HCT116 (cell line): Measurements from ENCODE around the gene S100Z. TPM values are rescaled to one million over a fixed set of nuclear protein-coding genes. Genes with fewer than 3 reads are reported as not detected.

Source experiments
- ATAC-seq: fragments of 200-7000 bp; cut with Tn5 transposase; 2 replicates; pipeline ENCODE4 v1.9.1; 2020; ENCODE audit warnings: mild to moderate bottlenecking, moderate library complexity
- BruUV-seq: library from RNA; stranded (reverse); fragments of 400-500 nt; replicated peaks from 2 replicates; lab custom pipeline; 2021; lab: Mats Ljungman, UMichigan
- CTCF ChIA-PET: fragments of 300-600 bp; sonication (Branson Sonifier 250); formaldehyde crosslinking; loops from one replicate; lab custom pipeline; 2021; ENCODE audit warnings: antibody characterized with exemption; lab: Charles Lee
- POLR2A ChIA-PET: fragments of 300-600, 350-600 bp; sonication (Branson Sonifier 250); formaldehyde crosslinking; loops from one replicate; lab custom pipeline; 2021; ENCODE audit warnings: antibody characterized with exemption; lab: Charles Lee
- RAD21 ChIA-PET, 2 experiments: fragments of 300-600 bp; sonication (Branson Sonifier 250); formaldehyde crosslinking; loops; one replicate each; lab custom pipeline; 2023; ENCODE audit warnings: low total read pairs in 2 of 2; ENCODE audit not compliant: uncharacterized antibody in 2 of 2, unreplicated experiment in 2 of 2, low non-redundant PET in 1 of 2; lab: Charles Lee
- DNase-seq: peaks from one replicate; pipeline ENCODE4 v3.0.0-alpha.2; 2010; ENCODE audit warnings: low read depth, low spot score
- H2AFZ ChIP-seq: fragments of 200-600 bp; shearing (Covaris generic), sonication (generic); 2 replicates; pipeline ENCODE4 v1.6.1; 2017; ENCODE audit warnings: low read depth, mixed run types, mixed read lengths, antibody characterized with exemption, low read length; ENCODE audit not compliant: poor library complexity, severe bottlenecking
- H3K27ac ChIP-seq: 2 replicates; pipeline ENCODE4 v1.5.1; 2012; ENCODE audit warnings: low read depth, low read length
- H3K27me3 ChIP-seq: fragments of 200-600 bp; sonication (generic); 2 replicates; pipeline ENCODE4 v1.6.1; 2016; ENCODE audit warnings: mixed run types, low read length, mixed read lengths; ENCODE audit not compliant: insufficient read depth
- H3K36me3 ChIP-seq, 2 experiments: fragments of 200-500 bp in 1 of 2; fragments of 200-600 bp in 1 of 2; sonication (Bioruptor generic) in 1 of 2; sonication (generic) in 1 of 2; 2 replicates each; pipeline versions ENCODE4 v1.5.1 to v1.6.1; 2014 to 2016; ENCODE audit warnings: low read length in 2 of 2, inconsistent platforms in 1 of 2, mixed read lengths in 1 of 2, mixed run types in 1 of 2; ENCODE audit not compliant: insufficient read depth in 2 of 2, control insufficient read depth in 1 of 2
- H3K4me1 ChIP-seq, 2 experiments: fragments of 200-600 bp in 1 of 2; sonication (generic) in 1 of 2; 2 replicates each; pipeline versions ENCODE4 v1.5.1 to v1.6.1; 2012 to 2017; ENCODE audit warnings: low read length in 2 of 2, inconsistent platforms in 1 of 2, mild to moderate bottlenecking in 1 of 2, mixed read lengths in 1 of 2, mixed run types in 1 of 2, moderate library complexity in 1 of 2; ENCODE audit not compliant: insufficient read depth in 2 of 2, control insufficient read depth in 1 of 2
- H3K4me2 ChIP-seq: fragments of 200-600 bp; sonication (generic); 2 replicates; pipeline ENCODE4 v1.6.1; 2017; ENCODE audit warnings: mixed run types, low read length, mixed read lengths
- H3K4me3 ChIP-seq, 2 experiments: fragments of 200-600 bp in 1 of 2; sonication (generic) in 1 of 2; replicated peaks in 1 of 2; 2 replicates each; pipeline ENCODE4 v1.5.1; 2011 to 2016; ENCODE audit warnings: low read length in 2 of 2, control low read depth in 1 of 2, low read depth in 1 of 2, mild to moderate bottlenecking in 1 of 2, mixed read lengths in 1 of 2, mixed run types in 1 of 2
- H3K79me2 ChIP-seq: fragments of 200-600 bp; sonication (generic); 2 replicates; pipeline ENCODE4 v1.6.1; 2017; ENCODE audit warnings: mild to moderate bottlenecking, mixed run types, low read length, moderate library complexity, mixed read lengths; ENCODE audit not compliant: insufficient read depth
- H3K9ac ChIP-seq: fragments of 200-600 bp; sonication (generic); 2 replicates; pipeline ENCODE4 v1.6.1; 2016; ENCODE audit warnings: low read length, mixed read lengths
- H3K9me2 ChIP-seq: fragments of 200-600 bp; sonication (generic), shearing (Covaris generic); 2 replicates; pipeline ENCODE4 v1.6.1; 2017; ENCODE audit warnings: mixed run types, mild to moderate bottlenecking, moderate library complexity; ENCODE audit not compliant: insufficient read depth
- H3K9me3 ChIP-seq, 2 experiments: fragments of 200-500 bp in 1 of 2; fragments of 200-600 bp in 1 of 2; sonication (Bioruptor generic) in 1 of 2; sonication (generic) in 1 of 2; 2 replicates each; pipeline ENCODE4 v1.6.1; 2014 to 2017; ENCODE audit warnings: low read length in 2 of 2, mixed read lengths in 2 of 2, inconsistent platforms in 1 of 2, low read depth in 1 of 2, mild to moderate bottlenecking in 1 of 2, mixed run types in 1 of 2, moderate library complexity in 1 of 2; ENCODE audit not compliant: control insufficient read depth in 1 of 2, insufficient read depth in 1 of 2
- H4K20me1 ChIP-seq: fragments of 200-600 bp; sonication (generic), shearing (Covaris generic); 2 replicates; pipeline ENCODE4 v1.6.1; 2017; ENCODE audit warnings: mixed run types, mild to moderate bottlenecking, moderate library complexity; ENCODE audit not compliant: insufficient read depth
- ELF1 ChIP-seq: IDR thresholded peaks from 2 replicates; pipeline ENCODE4 v1.6.1; 2012; ENCODE audit warnings: low read depth, borderline replicate concordance
- EZH2 ChIP-seq: fragments of 200-600 bp; sonication (generic); IDR thresholded peaks from 2 replicates; pipeline ENCODE4 v1.6.1; 2017; ENCODE audit warnings: antibody characterized with exemption, mixed run types
- EZH2phosphoT487 ChIP-seq: fragments of 200-600 bp; IDR thresholded peaks from 2 replicates; pipeline ENCODE4 v1.6.1; 2018; ENCODE audit warnings: antibody characterized with exemption, borderline replicate concordance
- FOSL1 ChIP-seq: IDR thresholded peaks from 2 replicates; pipeline ENCODE4 v1.6.1; 2012; ENCODE audit warnings: low read depth
- JUND ChIP-seq: IDR thresholded peaks from 2 replicates; pipeline ENCODE4 v1.6.1; 2012
- POLR2AphosphoS5 ChIP-seq: IDR thresholded peaks from 2 replicates; pipeline ENCODE4 v1.6.1; 2011; ENCODE audit warnings: mild to moderate bottlenecking, low read depth, low read length, moderate library complexity
- SIN3A ChIP-seq: IDR thresholded peaks from 2 replicates; pipeline ENCODE4 v1.6.1; 2012; ENCODE audit warnings: low read depth
- SP1 ChIP-seq: IDR thresholded peaks from 2 replicates; pipeline ENCODE4 v1.6.1; 2012; ENCODE audit warnings: low read depth
- intact Hi-C: fragments of 100-400 bp; cut with micrococcal nuclease; formaldehyde crosslinking; loops from 2 replicates; pipeline ENCODE4 v1.10.0; 2022
- total RNA-seq: library from RNA; stranded (reverse); gene quantifications from one replicate; pipeline ENCODE4 v1.2.1, GENCODE V29; 2021; ENCODE audit not compliant: unreplicated experiment
- TF ChIP-seq, protein P1 (sequence below): IDR thresholded peaks from 2 replicates; pipeline ENCODE4 v1.6.1; 2012; ENCODE audit warnings: low read depth
- TF ChIP-seq, protein P2 (sequence below), 3 experiments: fragments of 200-600 bp in 1 of 3; sonication (generic) in 1 of 3; IDR thresholded peaks in 2 of 3; conservative IDR thresholded peaks in 1 of 3; 2 replicates each; pipeline ENCODE4 v1.5.1; 2012 to 2017; ENCODE audit warnings: low read depth in 2 of 3, low read length in 2 of 3, antibody characterized with exemption in 1 of 3, borderline replicate concordance in 1 of 3, control low read depth in 1 of 3, mild to moderate bottlenecking in 1 of 3, mixed read lengths in 1 of 3, mixed run types in 1 of 3, moderate library complexity in 1 of 3; ENCODE audit not compliant: insufficient read depth in 1 of 3
- TF ChIP-seq, protein P3 (sequence below): IDR thresholded peaks from 2 replicates; pipeline ENCODE4 v1.6.1; 2011; ENCODE audit warnings: mild to moderate bottlenecking, low read length, moderate library complexity; ENCODE audit not compliant: insufficient replicate concordance; ENCODE audit errors: extremely low read depth

The S100Z gene
- total RNA-seq, 1 experiment from 2014 or later = not detected

DNA sequence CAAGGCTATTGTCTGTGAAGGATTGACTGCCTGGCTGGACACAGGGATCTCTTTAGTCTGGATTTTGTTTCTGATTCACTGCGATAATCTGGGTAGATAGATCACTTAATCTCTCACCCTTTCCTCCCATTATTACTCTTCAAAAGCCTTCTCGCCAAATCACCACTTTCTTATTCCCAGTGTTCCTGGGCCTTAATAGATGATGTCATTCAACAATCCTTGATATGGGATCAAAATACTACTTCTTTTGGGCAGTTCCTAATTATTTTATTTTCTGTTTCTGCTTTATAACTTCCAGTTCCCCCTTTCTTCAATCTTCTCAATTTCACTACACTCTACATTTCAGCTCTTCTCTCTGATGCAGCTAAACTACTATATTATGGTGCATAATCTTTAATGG is 96.3 kb downstream of the S100Z start:
- Histone ChIP-seq H3K9ac (no peak overlapping the region), H2AFZ (no peak overlapping the region), H3K9me3 (no peaks in the 10 kb centered on the region), H3K4me1 (no peaks in the 10 kb centered on the region), H3K79me2 (no peaks in the 10 kb centered on the region), H3K36me3 (no peaks in the 10 kb centered on the region), H3K4me3 (no peak overlapping the region), H3K9me2 (no peaks in the 10 kb centered on the region), H3K4me2 (no peak overlapping the region), H4K20me1 (no peaks in the 10 kb centered on the region), H3K27me3 (no peaks in the 10 kb centered on the region)
- no TSS peak for BruUV-seq
- intact Hi-C loops = no loop called here
- ChIA-PET CTCF (no interaction called here), RAD21 (no interaction called here), POLR2A (no interaction called here)
- ATAC-seq = no peak
- no peak for TF ChIP-seq SP1
- TF ChIP-seq ELF1 = no peak
- TF ChIP-seq JUND = no peak
- no peak for TF ChIP-seq SIN3A
- TF ChIP-seq EZH2 = no peak
- TF ChIP-seq, protein P1, sequence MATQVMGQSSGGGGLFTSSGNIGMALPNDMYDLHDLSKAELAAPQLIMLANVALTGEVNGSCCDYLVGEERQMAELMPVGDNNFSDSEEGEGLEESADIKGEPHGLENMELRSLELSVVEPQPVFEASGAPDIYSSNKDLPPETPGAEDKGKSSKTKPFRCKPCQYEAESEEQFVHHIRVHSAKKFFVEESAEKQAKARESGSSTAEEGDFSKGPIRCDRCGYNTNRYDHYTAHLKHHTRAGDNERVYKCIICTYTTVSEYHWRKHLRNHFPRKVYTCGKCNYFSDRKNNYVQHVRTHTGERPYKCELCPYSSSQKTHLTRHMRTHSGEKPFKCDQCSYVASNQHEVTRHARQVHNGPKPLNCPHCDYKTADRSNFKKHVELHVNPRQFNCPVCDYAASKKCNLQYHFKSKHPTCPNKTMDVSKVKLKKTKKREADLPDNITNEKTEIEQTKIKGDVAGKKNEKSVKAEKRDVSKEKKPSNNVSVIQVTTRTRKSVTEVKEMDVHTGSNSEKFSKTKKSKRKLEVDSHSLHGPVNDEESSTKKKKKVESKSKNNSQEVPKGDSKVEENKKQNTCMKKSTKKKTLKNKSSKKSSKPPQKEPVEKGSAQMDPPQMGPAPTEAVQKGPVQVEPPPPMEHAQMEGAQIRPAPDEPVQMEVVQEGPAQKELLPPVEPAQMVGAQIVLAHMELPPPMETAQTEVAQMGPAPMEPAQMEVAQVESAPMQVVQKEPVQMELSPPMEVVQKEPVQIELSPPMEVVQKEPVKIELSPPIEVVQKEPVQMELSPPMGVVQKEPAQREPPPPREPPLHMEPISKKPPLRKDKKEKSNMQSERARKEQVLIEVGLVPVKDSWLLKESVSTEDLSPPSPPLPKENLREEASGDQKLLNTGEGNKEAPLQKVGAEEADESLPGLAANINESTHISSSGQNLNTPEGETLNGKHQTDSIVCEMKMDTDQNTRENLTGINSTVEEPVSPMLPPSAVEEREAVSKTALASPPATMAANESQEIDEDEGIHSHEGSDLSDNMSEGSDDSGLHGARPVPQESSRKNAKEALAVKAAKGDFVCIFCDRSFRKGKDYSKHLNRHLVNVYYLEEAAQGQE = no peak
- TF ChIP-seq FOSL1 = no peak
- TF ChIP-seq EZH2phosphoT487 = no peak
- TF ChIP-seq, all 23 proteins: peak for 0
- DNase-seq = no peak
- no peak overlapping the region for H3K27ac ChIP-seq

DNA sequence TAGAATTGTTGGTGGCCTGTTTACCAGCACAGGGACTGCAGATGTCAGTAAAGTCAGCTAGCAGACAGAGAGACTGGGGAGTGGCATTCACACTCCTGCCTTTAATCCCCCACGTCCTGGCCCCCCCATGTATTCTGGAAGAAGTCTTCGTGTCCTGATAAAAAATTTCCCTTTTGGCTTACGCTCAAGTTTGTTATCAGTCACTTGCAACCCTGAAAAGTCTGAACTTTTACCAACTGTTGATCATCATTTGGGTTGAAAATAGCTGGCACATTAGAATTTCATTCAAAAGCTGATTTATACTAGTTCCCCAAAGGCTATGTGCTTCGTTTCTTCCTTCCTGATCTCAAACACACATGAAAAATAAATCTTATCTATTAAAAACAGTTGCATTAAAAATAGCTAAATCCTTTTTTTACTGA is 97.3 kb downstream of the S100Z start:
- H4K20me1 ChIP-seq = no peaks in the 10 kb centered on the region
- ATAC-seq (no peak), DNase-seq (no peak)
- no peaks in the 10 kb centered on the region for H3K36me3 ChIP-seq
- H3K4me3 ChIP-seq = no peak overlapping the region
- H3K9ac ChIP-seq = no peak overlapping the region
- no peaks in the 10 kb centered on the region for H3K4me1 ChIP-seq
- ChIA-PET CTCF (no interaction called here), RAD21 (no interaction called here), POLR2A (interaction anchor here (0.7 kb wide), 1 partner anchor 193 kb away, joined by 5 read pairs; no protein-coding TSS in a partner anchor)
- BruUV-seq = no TSS peak
- no peak overlapping the region for H3K4me2 ChIP-seq
- no peaks in the 10 kb centered on the region for H3K27me3 ChIP-seq
- H2AFZ ChIP-seq = no peak overlapping the region
- no peaks in the 10 kb centered on the region for H3K9me3 ChIP-seq
- H3K9me2 ChIP-seq = no peaks in the 10 kb centered on the region
- intact Hi-C loops = no loop called here
- no peak for TF ChIP-seq ELF1
- TF ChIP-seq, protein P2, sequence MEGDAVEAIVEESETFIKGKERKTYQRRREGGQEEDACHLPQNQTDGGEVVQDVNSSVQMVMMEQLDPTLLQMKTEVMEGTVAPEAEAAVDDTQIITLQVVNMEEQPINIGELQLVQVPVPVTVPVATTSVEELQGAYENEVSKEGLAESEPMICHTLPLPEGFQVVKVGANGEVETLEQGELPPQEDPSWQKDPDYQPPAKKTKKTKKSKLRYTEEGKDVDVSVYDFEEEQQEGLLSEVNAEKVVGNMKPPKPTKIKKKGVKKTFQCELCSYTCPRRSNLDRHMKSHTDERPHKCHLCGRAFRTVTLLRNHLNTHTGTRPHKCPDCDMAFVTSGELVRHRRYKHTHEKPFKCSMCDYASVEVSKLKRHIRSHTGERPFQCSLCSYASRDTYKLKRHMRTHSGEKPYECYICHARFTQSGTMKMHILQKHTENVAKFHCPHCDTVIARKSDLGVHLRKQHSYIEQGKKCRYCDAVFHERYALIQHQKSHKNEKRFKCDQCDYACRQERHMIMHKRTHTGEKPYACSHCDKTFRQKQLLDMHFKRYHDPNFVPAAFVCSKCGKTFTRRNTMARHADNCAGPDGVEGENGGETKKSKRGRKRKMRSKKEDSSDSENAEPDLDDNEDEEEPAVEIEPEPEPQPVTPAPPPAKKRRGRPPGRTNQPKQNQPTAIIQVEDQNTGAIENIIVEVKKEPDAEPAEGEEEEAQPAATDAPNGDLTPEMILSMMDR (IDR thresholded peaks at IDR 0.05 in 2 of 3, conservative IDR thresholded peaks at IDR 0.05 in 1 of 3; ENCODE audit: borderline replicate concordance in 1 of 3, insufficient read depth in 1 of 3, low read depth in 2 of 3, low read length in 2 of 3) = no peak
- no peak for TF ChIP-seq SIN3A
- TF ChIP-seq, protein P3, sequence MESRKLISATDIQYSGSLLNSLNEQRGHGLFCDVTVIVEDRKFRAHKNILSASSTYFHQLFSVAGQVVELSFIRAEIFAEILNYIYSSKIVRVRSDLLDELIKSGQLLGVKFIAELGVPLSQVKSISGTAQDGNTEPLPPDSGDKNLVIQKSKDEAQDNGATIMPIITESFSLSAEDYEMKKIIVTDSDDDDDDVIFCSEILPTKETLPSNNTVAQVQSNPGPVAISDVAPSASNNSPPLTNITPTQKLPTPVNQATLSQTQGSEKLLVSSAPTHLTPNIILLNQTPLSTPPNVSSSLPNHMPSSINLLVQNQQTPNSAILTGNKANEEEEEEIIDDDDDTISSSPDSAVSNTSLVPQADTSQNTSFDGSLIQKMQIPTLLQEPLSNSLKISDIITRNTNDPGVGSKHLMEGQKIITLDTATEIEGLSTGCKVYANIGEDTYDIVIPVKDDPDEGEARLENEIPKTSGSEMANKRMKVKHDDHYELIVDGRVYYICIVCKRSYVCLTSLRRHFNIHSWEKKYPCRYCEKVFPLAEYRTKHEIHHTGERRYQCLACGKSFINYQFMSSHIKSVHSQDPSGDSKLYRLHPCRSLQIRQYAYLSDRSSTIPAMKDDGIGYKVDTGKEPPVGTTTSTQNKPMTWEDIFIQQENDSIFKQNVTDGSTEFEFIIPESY = no peak
- TF ChIP-seq POLR2AphosphoS5 = no peak
- H3K79me2 ChIP-seq = no peaks in the 10 kb centered on the region
- H3K27ac ChIP-seq = no peak overlapping the region
